ENCODE data around the gene ARHGAP18.
A peak's percentile ranks its signal among the peaks of the same experiment; 100 is the strongest.

The ARHGAP18 gene

GRCh38 chr6:129638055-129638684 lies 71.8 kb downstream of the ARHGAP18 start:
- no peaks in the 10 kb centered on the region for H3K9me3 ChIP-seq (ENCODE audit: control insufficient read depth in 2 of 2, low read length in 2 of 2)
- no peak overlapping the region for H3K4me3 ChIP-seq (ENCODE audit: low read length in 2 of 2)
- H3K4me1 ChIP-seq (ENCODE audit: control insufficient read depth in 2 of 2, insufficient read depth in 2 of 2, low read length in 2 of 2), result peaks cover 10 to 13% of the 10 kb centered on the region in 2 donors
- H3K36me3 ChIP-seq (ENCODE audit: control insufficient read depth in 2 of 2, insufficient read depth in 2 of 2, low read length in 2 of 2), result peaks cover 0 to 6% of the 10 kb centered on the region in 2 donors
- H3K27me3 ChIP-seq (ENCODE audit: control insufficient read depth in 2 of 2, insufficient read depth in 2 of 2, low read length in 2 of 2), result no peaks in the 10 kb centered on the region
- no peak overlapping the region for H3K27ac ChIP-seq (ENCODE audit: low read depth in 2 of 2, low read length in 2 of 2)
- no peak overlapping the region for H3K9ac ChIP-seq (ENCODE audit: low read depth in 1 of 2, low read length in 2 of 2)

GRCh38 chr6:129637340-129638054 lies 72.5 kb downstream of the ARHGAP18 start:
- no peak overlapping the region for H3K4me3 ChIP-seq (ENCODE audit: low read length in 2 of 2)
- no peak overlapping the region for H3K27ac ChIP-seq (ENCODE audit: low read depth in 2 of 2, low read length in 2 of 2)
- peaks cover 0 to 6% of the 10 kb centered on the region in 2 donors for H3K36me3 ChIP-seq (ENCODE audit: control insufficient read depth in 2 of 2, insufficient read depth in 2 of 2, low read length in 2 of 2)
- H3K4me1 ChIP-seq (ENCODE audit: control insufficient read depth in 2 of 2, insufficient read depth in 2 of 2, low read length in 2 of 2), result peaks cover 10 to 13% of the 10 kb centered on the region in 2 donors
- H3K27me3 ChIP-seq (ENCODE audit: control insufficient read depth in 2 of 2, insufficient read depth in 2 of 2, low read length in 2 of 2), result no peaks in the 10 kb centered on the region
- no peak overlapping the region for H3K9ac ChIP-seq (ENCODE audit: low read depth in 1 of 2, low read length in 2 of 2)
- H3K9me3 ChIP-seq (ENCODE audit: control insufficient read depth in 2 of 2, low read length in 2 of 2), result no peaks in the 10 kb centered on the region

- Histone ChIP-seq H3K36me3 (ENCODE audit: control insufficient read depth in 2 of 2, insufficient read depth in 2 of 2, low read length in 2 of 2) (peaks cover 0 to 6% of the 10 kb centered on the region in 2 donors), H3K27me3 (ENCODE audit: control insufficient read depth in 2 of 2, insufficient read depth in 2 of 2, low read length in 2 of 2) (no peaks in the 10 kb centered on the region), H3K9ac (ENCODE audit: low read depth in 1 of 2, low read length in 2 of 2) (no peak overlapping the region), H3K9me3 (ENCODE audit: control insufficient read depth in 2 of 2, low read length in 2 of 2) (no peaks in the 10 kb centered on the region), H3K4me1 (ENCODE audit: control insufficient read depth in 2 of 2, insufficient read depth in 2 of 2, low read length in 2 of 2) (peaks cover 10 to 13% of the 10 kb centered on the region in 2 donors), H3K27ac (ENCODE audit: low read depth in 2 of 2, low read length in 2 of 2) (peak overlapping the region in 1 of 2 donors; percentile 56), H3K4me3 (ENCODE audit: low read length in 2 of 2) (no peak overlapping the region)
Measured at GRCh38 chr6:129635396-129636130, 74.4 kb downstream of the ARHGAP18 start.

DNA sequence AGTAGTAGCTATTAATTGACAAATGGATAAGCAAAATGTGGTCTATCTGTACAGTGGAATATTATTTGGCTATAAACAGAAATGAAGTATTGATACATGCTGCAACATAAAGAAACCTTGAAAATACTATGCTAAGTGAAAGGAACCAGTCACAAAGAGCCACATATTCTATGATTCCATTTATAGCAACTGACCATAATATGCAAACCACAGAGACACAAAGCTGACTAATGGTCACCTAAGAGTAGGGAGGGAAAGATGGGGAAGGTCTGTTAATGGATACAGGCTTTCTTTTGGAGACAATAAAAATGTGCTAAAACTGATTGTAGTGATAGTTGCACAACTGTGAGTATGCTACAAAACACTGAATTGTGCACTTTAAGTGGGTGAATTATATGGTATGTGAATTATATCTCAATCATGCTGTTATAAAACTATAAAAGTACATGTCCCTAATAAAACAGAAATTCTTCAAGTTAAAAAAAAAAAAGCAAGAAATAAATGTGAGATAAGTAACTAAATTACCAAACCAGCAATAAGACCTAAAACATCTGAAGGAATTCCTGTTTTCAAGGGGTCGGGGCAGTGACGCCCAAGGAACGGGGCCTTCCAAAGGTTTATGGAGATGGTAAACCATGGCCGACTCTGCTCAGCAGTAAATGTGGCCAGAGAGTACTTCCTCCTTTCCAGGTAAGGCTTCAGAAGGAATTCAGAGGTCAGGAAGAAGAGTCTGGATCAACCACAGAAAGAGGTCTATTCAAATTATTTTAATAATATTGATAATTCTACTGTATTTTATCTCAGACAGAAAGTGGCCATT lies 75.4 kb downstream of the ARHGAP18 start:
- Histone ChIP-seq H3K36me3 (ENCODE audit: control insufficient read depth in 2 of 2, insufficient read depth in 2 of 2, low read length in 2 of 2) (peaks cover 0 to 6% of the 10 kb centered on the region in 2 donors), H3K4me1 (ENCODE audit: control insufficient read depth in 2 of 2, insufficient read depth in 2 of 2, low read length in 2 of 2) (peaks cover 10 to 13% of the 10 kb centered on the region in 2 donors), H3K27me3 (ENCODE audit: control insufficient read depth in 2 of 2, insufficient read depth in 2 of 2, low read length in 2 of 2) (no peaks in the 10 kb centered on the region), H3K27ac (ENCODE audit: low read depth in 2 of 2, low read length in 2 of 2) (peak overlapping the region in 1 of 2 donors; percentile 56), H3K4me3 (ENCODE audit: low read length in 2 of 2) (no peak overlapping the region), H3K9ac (ENCODE audit: low read depth in 1 of 2, low read length in 2 of 2) (no peak overlapping the region), H3K9me3 (ENCODE audit: control insufficient read depth in 2 of 2, low read length in 2 of 2) (no peaks in the 10 kb centered on the region)

- no peaks in the 10 kb centered on the region for H3K27me3 ChIP-seq (ENCODE audit: control insufficient read depth in 2 of 2, insufficient read depth in 2 of 2, low read length in 2 of 2)
- H3K9ac ChIP-seq (ENCODE audit: low read depth in 1 of 2, low read length in 2 of 2), result no peak overlapping the region
- peaks cover under 1 to 10% of the 10 kb centered on the region in 2 donors for H3K36me3 ChIP-seq (ENCODE audit: control insufficient read depth in 2 of 2, insufficient read depth in 2 of 2, low read length in 2 of 2)
- H3K4me3 ChIP-seq (ENCODE audit: low read length in 2 of 2), result no peak overlapping the region
- peaks cover 8 to 10% of the 10 kb centered on the region in 2 donors for H3K4me1 ChIP-seq (ENCODE audit: control insufficient read depth in 2 of 2, insufficient read depth in 2 of 2, low read length in 2 of 2)
- no peak overlapping the region for H3K27ac ChIP-seq (ENCODE audit: low read depth in 2 of 2, low read length in 2 of 2)
- no peaks in the 10 kb centered on the region for H3K9me3 ChIP-seq (ENCODE audit: control insufficient read depth in 2 of 2, low read length in 2 of 2)
Measured at GRCh38 chr6:129633529-129633928, 76.4 kb downstream of the ARHGAP18 start.

DNA sequence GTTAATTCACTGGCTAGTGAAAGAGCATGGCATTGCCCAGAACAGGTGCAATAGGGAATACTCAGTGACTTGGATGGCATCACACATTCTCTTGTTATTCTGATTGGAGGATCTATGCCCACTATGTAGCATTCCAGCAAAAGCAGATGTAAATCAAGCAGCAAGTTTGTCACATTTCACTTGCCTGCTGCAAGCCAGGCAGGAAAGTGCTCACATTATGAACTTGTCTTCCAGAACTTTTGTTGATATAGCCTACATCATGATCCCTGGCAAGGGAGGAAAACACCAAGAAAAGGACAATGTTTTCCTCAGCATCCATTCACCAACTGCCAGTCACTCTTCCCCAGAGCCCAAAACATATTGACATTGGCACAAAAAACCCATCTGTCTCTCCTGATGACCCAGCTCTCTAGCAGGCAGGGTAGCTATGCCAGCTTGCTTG lies 77.8 kb downstream of the ARHGAP18 start:
- H3K9me3 ChIP-seq (ENCODE audit: control insufficient read depth in 2 of 2, low read length in 2 of 2), result no peaks in the 10 kb centered on the region
- H3K4me3 ChIP-seq (ENCODE audit: low read length in 2 of 2), result no peak overlapping the region
- H3K27ac ChIP-seq (ENCODE audit: low read depth in 2 of 2, low read length in 2 of 2), result no peak overlapping the region
- H3K9ac ChIP-seq (ENCODE audit: low read depth in 1 of 2, low read length in 2 of 2), result no peak overlapping the region
- H3K4me1 ChIP-seq (ENCODE audit: control insufficient read depth in 2 of 2, insufficient read depth in 2 of 2, low read length in 2 of 2), result peaks cover 8 to 10% of the 10 kb centered on the region in 2 donors
- H3K27me3 ChIP-seq (ENCODE audit: control insufficient read depth in 2 of 2, insufficient read depth in 2 of 2, low read length in 2 of 2), result no peaks in the 10 kb centered on the region
- peaks cover 8 to 11% of the 10 kb centered on the region in 2 donors for H3K36me3 ChIP-seq (ENCODE audit: control insufficient read depth in 2 of 2, insufficient read depth in 2 of 2, low read length in 2 of 2)

DNA sequence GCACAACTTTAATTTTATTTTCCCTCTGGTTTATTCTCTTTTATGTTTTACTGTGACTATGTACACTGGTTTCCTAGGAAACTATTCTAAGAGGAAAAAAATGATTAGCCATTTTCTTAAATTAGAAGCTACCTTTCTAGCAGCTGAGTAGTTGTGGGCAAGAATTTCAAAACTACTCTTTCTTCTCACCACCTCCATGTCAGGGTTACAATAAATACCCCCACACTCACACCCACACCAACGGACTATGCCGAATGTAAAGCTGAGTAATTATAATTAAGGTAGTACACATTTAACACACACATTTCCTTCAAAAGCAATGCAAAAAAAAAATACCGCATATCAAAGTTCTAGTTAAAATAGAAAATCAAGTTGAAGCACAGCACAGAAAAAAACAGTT lies 78.9 kb downstream of the ARHGAP18 start:
- H3K9me3 ChIP-seq (ENCODE audit: control insufficient read depth in 2 of 2, low read length in 2 of 2), result no peaks in the 10 kb centered on the region
- no peak overlapping the region for H3K9ac ChIP-seq (ENCODE audit: low read depth in 1 of 2, low read length in 2 of 2)
- no peak overlapping the region for H3K4me3 ChIP-seq (ENCODE audit: low read length in 2 of 2)
- no peak overlapping the region for H3K27ac ChIP-seq (ENCODE audit: low read depth in 2 of 2, low read length in 2 of 2)
- peaks cover 8% of the 10 kb centered on the region in 2 donors for H3K36me3 ChIP-seq (ENCODE audit: control insufficient read depth in 2 of 2, insufficient read depth in 2 of 2, low read length in 2 of 2)
- H3K4me1 ChIP-seq (ENCODE audit: control insufficient read depth in 2 of 2, insufficient read depth in 2 of 2, low read length in 2 of 2), result peaks cover 8 to 10% of the 10 kb centered on the region in 2 donors
- no peaks in the 10 kb centered on the region for H3K27me3 ChIP-seq (ENCODE audit: control insufficient read depth in 2 of 2, insufficient read depth in 2 of 2, low read length in 2 of 2)

DNA sequence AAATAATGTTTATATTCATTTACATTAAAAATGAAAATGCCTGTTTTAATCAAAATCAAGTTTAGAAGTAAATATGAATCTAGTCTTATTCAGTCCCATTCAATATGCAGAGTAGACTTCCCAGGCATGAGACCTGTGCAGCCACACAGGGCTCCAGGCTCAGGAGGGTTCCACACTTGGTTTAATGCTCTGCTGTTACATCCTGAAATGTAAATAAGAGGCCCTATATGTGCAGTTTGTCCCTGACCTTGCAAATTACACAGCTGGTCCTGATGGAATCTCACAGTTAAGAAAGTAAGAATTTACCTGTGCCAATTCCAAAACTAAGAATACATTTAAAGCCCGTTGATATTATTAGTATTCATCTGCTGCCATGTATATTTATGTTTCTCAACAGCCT lies 79.4 kb downstream of the ARHGAP18 start:
- Histone ChIP-seq H3K36me3 (ENCODE audit: control insufficient read depth in 2 of 2, insufficient read depth in 2 of 2, low read length in 2 of 2) (peaks cover 8% of the 10 kb centered on the region in 2 donors), H3K27me3 (ENCODE audit: control insufficient read depth in 2 of 2, insufficient read depth in 2 of 2, low read length in 2 of 2) (no peaks in the 10 kb centered on the region), H3K4me1 (ENCODE audit: control insufficient read depth in 2 of 2, insufficient read depth in 2 of 2, low read length in 2 of 2) (peaks cover 7 to 8% of the 10 kb centered on the region in 2 donors), H3K4me3 (ENCODE audit: low read length in 2 of 2) (no peak overlapping the region), H3K9me3 (ENCODE audit: control insufficient read depth in 2 of 2, low read length in 2 of 2) (no peaks in the 10 kb centered on the region), H3K27ac (ENCODE audit: low read depth in 2 of 2, low read length in 2 of 2) (no peak overlapping the region), H3K9ac (ENCODE audit: low read depth in 1 of 2, low read length in 2 of 2) (no peak overlapping the region)

GRCh38 chr6:129628101-129628815 lies 81.7 kb downstream of the ARHGAP18 start:
- H3K4me3 ChIP-seq (ENCODE audit: low read length in 2 of 2), result no peak overlapping the region
- no peaks in the 10 kb centered on the region for H3K4me1 ChIP-seq (ENCODE audit: control insufficient read depth in 2 of 2, insufficient read depth in 2 of 2, low read length in 2 of 2)
- peaks cover 8 to 10% of the 10 kb centered on the region in 2 donors for H3K36me3 ChIP-seq (ENCODE audit: control insufficient read depth in 2 of 2, insufficient read depth in 2 of 2, low read length in 2 of 2)
- no peak overlapping the region for H3K9ac ChIP-seq (ENCODE audit: low read depth in 1 of 2, low read length in 2 of 2)
- H3K27me3 ChIP-seq (ENCODE audit: control insufficient read depth in 2 of 2, insufficient read depth in 2 of 2, low read length in 2 of 2), result no peaks in the 10 kb centered on the region
- H3K9me3 ChIP-seq (ENCODE audit: control insufficient read depth in 2 of 2, low read length in 2 of 2), result no peaks in the 10 kb centered on the region
- no peak overlapping the region for H3K27ac ChIP-seq (ENCODE audit: low read depth in 2 of 2, low read length in 2 of 2)
